Choroid plexus epithelial cell (primary cell): ENCODE measurements around the gene HCN2.

Source experiments
- DNase-seq: peaks from one replicate; pipeline ENCODE4 v3.0.0-alpha.2; 2010; ENCODE audit warnings: low read depth
- H3K4me3 ChIP-seq: 2 replicates; pipeline ENCODE4 v1.5.1; 2011; ENCODE audit warnings: low read depth, mild to moderate bottlenecking, control low read depth, low read length, moderate library complexity
- TF ChIP-seq, protein P1 (sequence below): conservative IDR thresholded peaks from 2 replicates; pipeline ENCODE4 v1.5.1; 2011; ENCODE audit warnings: low read depth, mild to moderate bottlenecking, control low read depth, inconsistent platforms, low read length, moderate library complexity

The HCN2 gene

DNA sequence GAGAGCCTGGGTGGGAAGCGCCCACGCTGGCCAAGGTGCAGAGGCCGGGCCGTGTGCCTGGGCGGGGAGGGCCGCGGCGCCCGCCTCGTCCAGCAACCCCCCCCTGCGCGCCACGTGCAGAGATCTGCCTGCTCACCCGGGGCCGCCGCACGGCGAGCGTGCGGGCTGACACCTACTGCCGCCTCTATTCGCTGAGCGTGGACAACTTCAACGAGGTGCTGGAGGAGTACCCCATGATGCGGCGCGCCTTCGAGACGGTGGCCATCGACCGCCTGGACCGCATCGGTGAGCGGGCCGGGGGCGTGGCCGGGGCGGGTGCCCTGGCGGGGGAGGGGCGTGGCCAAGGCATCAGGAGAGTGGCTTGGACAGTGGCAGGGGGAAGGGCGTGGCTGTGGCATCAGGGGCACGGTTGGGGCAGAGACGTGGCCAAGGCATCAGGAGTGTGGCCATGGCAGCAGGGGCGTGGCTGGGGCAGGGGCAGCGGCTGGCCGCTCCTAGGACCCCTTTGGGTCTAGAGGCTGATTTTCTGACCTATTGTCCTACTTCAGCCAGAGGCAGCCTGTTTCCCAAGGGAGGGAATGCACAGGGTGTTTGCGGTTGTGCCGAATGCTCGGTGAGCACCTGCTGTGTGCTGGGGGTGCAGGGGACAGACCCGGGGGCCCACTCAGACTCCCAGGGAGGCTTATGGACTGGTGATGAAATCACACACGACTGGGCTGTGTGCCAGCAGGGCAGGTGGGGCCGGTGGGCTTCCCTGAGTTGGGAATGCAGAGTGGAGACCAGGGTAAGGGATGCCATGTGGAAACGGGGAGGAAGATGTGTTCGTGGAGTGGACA, 24.3 kb downstream of the HCN2 start:
- TF ChIP-seq, protein P1, sequence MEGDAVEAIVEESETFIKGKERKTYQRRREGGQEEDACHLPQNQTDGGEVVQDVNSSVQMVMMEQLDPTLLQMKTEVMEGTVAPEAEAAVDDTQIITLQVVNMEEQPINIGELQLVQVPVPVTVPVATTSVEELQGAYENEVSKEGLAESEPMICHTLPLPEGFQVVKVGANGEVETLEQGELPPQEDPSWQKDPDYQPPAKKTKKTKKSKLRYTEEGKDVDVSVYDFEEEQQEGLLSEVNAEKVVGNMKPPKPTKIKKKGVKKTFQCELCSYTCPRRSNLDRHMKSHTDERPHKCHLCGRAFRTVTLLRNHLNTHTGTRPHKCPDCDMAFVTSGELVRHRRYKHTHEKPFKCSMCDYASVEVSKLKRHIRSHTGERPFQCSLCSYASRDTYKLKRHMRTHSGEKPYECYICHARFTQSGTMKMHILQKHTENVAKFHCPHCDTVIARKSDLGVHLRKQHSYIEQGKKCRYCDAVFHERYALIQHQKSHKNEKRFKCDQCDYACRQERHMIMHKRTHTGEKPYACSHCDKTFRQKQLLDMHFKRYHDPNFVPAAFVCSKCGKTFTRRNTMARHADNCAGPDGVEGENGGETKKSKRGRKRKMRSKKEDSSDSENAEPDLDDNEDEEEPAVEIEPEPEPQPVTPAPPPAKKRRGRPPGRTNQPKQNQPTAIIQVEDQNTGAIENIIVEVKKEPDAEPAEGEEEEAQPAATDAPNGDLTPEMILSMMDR = no peak
- DNase-seq = no peak
- H3K4me3 ChIP-seq = no peak overlapping the region

- DNase-seq = peak; percentile 21
- TF ChIP-seq, protein P1 = no peak
These were observed 25.9 kb downstream of the HCN2 start for GRCh38 chr19:615619-616018.

GRCh38 chr19:616062-616700, 26.5 kb downstream of the HCN2 start:
- TF ChIP-seq, protein P1 = no peak
- DNase-seq = no peak
- no peak overlapping the region for H3K4me3 ChIP-seq

More at GRCh38 chr19:615619-616018, 25.9 kb downstream of the HCN2 start:
- no peak overlapping the region for H3K4me3 ChIP-seq

DNA sequence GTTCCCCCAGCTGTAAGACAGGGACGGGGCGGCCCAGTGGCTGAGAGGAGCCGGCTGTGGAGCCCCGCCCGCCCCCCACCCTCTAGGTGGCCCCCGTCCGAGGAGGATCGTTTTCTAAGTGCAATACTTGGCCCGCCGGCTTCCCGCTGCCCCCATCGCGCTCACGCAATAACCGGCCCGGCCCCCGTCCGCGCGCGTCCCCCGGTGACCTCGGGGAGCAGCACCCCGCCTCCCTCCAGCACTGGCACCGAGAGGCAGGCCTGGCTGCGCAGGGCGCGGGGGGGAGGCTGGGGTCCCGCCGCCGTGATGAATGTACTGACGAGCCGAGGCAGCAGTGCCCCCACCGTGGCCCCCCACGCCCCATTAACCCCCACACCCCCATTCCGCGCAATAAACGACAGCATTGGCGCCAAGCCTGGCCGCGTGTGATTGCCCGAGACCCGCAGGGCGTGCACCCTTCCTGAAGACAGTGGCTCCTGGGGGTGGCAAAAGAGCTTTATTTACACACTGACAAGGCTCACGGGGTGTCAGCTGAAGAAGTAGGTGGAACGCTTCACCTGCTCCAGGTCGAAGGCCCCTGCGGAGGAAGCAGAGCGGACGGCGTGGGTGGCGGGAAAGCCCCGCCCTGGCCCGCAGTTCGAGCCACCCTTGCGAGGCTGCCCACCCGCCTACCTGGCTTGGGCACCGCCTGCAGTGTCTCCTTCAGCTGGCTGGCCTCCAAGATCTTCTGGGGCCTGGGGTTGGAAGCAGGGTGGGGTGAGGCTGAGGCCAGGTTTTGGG, 27.3 kb downstream of the HCN2 start:
- TF ChIP-seq, protein P1 = no peak
- H3K4me3 ChIP-seq = no peak overlapping the region
- DNase-seq = no peak

- TF ChIP-seq, protein P1 = no peak
- DNase-seq = no peak
- H3K4me3 ChIP-seq = no peak overlapping the region
These were observed 28.0 kb downstream of the HCN2 start for GRCh38 chr19:617551-618246.

GRCh38 chr19:618247-618619, 28.6 kb downstream of the HCN2 start:
- TF ChIP-seq, protein P1 = no peak
- no peak for DNase-seq
- H3K4me3 ChIP-seq = no peak overlapping the region
